Spleen (tissue), 7 donors: ENCODE measurements around the gene KLHL35.

Experiments
- POLR2A ChIP-seq, 3 donors: fragments of 450-650 bp; IDR thresholded peaks; one replicate each; pipeline ENCODE4 v1.5.1; 2017; ENCODE audit warnings: antibody characterized with exemption in 3 of 3, mild to moderate bottlenecking in 1 of 3
- POLR2AphosphoS5 ChIP-seq, 3 donors: sonication (generic); formaldehyde crosslinking; IDR thresholded peaks; one replicate each; pipeline ENCODE4 v1.5.1; 2017; ENCODE audit warnings: antibody characterized with exemption in 3 of 3
- TF ChIP-seq, protein P1 (sequence below), 11 experiments: fragments of 200-600 bp in 7 of 11; fragments of 450-650 bp in 4 of 11; sonication (generic) in 4 of 11; IDR thresholded peaks in 8 of 11; conservative IDR thresholded peaks in 3 of 11; 1 replicate in 7 of 11; 2 replicates in 4 of 11; pipeline versions ENCODE4 v1.4.0 to v1.8.0; 2016 to 2021; ENCODE audit warnings: antibody characterized with exemption in 11 of 11, inconsistent platforms in 4 of 11, mild to moderate bottlenecking in 1 of 11
- donor health status: DM: no; HTN: no; CAD: no; lungs with moderate emphysema.
- donor health status: DM: no; HTN: no; CAD: no.
- donor health status: DM: no; HTN: no; CAD: no.

GRCh38 chr11:75403983-75404658 is 28.9 kb downstream of the KLHL35 start:
- TF ChIP-seq, protein P1, sequence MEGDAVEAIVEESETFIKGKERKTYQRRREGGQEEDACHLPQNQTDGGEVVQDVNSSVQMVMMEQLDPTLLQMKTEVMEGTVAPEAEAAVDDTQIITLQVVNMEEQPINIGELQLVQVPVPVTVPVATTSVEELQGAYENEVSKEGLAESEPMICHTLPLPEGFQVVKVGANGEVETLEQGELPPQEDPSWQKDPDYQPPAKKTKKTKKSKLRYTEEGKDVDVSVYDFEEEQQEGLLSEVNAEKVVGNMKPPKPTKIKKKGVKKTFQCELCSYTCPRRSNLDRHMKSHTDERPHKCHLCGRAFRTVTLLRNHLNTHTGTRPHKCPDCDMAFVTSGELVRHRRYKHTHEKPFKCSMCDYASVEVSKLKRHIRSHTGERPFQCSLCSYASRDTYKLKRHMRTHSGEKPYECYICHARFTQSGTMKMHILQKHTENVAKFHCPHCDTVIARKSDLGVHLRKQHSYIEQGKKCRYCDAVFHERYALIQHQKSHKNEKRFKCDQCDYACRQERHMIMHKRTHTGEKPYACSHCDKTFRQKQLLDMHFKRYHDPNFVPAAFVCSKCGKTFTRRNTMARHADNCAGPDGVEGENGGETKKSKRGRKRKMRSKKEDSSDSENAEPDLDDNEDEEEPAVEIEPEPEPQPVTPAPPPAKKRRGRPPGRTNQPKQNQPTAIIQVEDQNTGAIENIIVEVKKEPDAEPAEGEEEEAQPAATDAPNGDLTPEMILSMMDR (IDR thresholded peaks at IDR 0.05 in 8 of 11, conservative IDR thresholded peaks at IDR 0.05 in 3 of 11) = no peak
- no peak for TF ChIP-seq POLR2A (IDR thresholded peaks at IDR 0.05)
- no peak for TF ChIP-seq POLR2AphosphoS5 (IDR thresholded peaks at IDR 0.05)
